Activated CD8-positive, alpha-beta memory T cell treated with anti-CD3 and anti-CD28 coated beads, Interleukin-2, amount 50 U/mL, for 4 hours (primary cell): ENCODE data around the gene CAD.

Experiments used
- DNase-seq: peaks from one replicate; pipeline ENCODE4 v3.0.0-alpha.2; 2020

The CAD gene

GRCh38 chr2:27231921-27232320, 14.8 kb downstream of the CAD start:
- no peak for DNase-seq

- no peak for DNase-seq
Observed at GRCh38 chr2:27233341-27233740, 16.2 kb downstream of the CAD start.

- no peak for DNase-seq
Observed at GRCh38 chr2:27236136-27236535, 19.0 kb downstream of the CAD start.

GRCh38 chr2:27236626-27237025, 19.5 kb downstream of the CAD start:
- DNase-seq, result no peak

GRCh38 chr2:27237341-27237945, 20.3 kb downstream of the CAD start:
- DNase-seq, result no peak

GRCh38 chr2:27238976-27239375, 21.8 kb downstream of the CAD start:
- DNase-seq, result no peak

GRCh38 chr2:27240406-27240805, 23.2 kb downstream of the CAD start:
- DNase-seq, result no peak

- DNase-seq, result no peak
Observed at GRCh38 chr2:27241761-27242613, 24.8 kb downstream of the CAD start.

- no peak for DNase-seq
Observed at GRCh38 chr2:27242614-27242951, 25.4 kb downstream of the CAD start.

- DNase-seq, result no peak
Observed at GRCh38 chr2:27243391-27244130, 26.4 kb downstream of the CAD start.

GRCh38 chr2:27245116-27245515, 27.9 kb downstream of the CAD start:
- DNase-seq, result no peak

GRCh38 chr2:27245626-27246025, 28.5 kb downstream of the CAD start:
- DNase-seq, result no peak

GRCh38 chr2:27247893-27248292, 30.7 kb downstream of the CAD start:
- DNase-seq, result no peak

GRCh38 chr2:27249159-27249890, 32.2 kb downstream of the CAD start:
- DNase-seq, result no peak

GRCh38 chr2:27249891-27250651, 32.9 kb downstream of the CAD start:
- DNase-seq, result peak; percentile 50

GRCh38 chr2:27250652-27251379, 33.6 kb downstream of the CAD start:
- no peak for DNase-seq

- no peak for DNase-seq
Observed at GRCh38 chr2:27251766-27252165, 34.6 kb downstream of the CAD start.

- no peak for DNase-seq
Observed at GRCh38 chr2:27255187-27255586, 38.0 kb downstream of the CAD start.

- no peak for DNase-seq
Observed at GRCh38 chr2:27255660-27256059, 38.5 kb downstream of the CAD start.

GRCh38 chr2:27256855-27257454, 39.8 kb downstream of the CAD start:
- DNase-seq, result no peak

GRCh38 chr2:27258051-27258450, 40.9 kb downstream of the CAD start:
- DNase-seq, result no peak
